Peyer's patch (tissue), 4 donors: ENCODE data around the gene UNC13C. TPM values are rescaled to one million over a fixed set of nuclear protein-coding genes. Genes with fewer than 3 reads are reported as not detected.
"Not testable (repeated sequence)": the region's sequence is repeated elsewhere in the genome, so short reads cannot be mapped to it uniquely, and the experiment has no call there.

Source experiments
- DNase-seq, 3 donors: peaks; one replicate each; pipeline ENCODE4 v3.0.0-alpha.2; 2017 to 2019
- H3K27ac ChIP-seq, 4 donors: fragments of 200-600 bp; sonication (generic); one replicate each; pipeline ENCODE4 v1.5.1; 2016 to 2019
- H3K27me3 ChIP-seq, 2 donors: fragments of 200-600 bp; sonication (generic); one replicate each; pipeline ENCODE4 v1.5.1; 2019
- H3K36me3 ChIP-seq, 3 donors: fragments of 200-600 bp; sonication (generic); one replicate each; pipeline ENCODE4 v1.5.1; 2016 to 2019
- H3K4me1 ChIP-seq, 4 donors: fragments of 200-600 bp; sonication (generic); one replicate each; pipeline ENCODE4 v1.5.1; 2016 to 2019
- H3K4me3 ChIP-seq, 4 donors: fragments of 200-600 bp; sonication (generic); 1 replicate in 3 of 4; 2 replicates in 1 of 4; pipeline ENCODE4 v1.5.1; 2016 to 2019; ENCODE audit warnings: mild to moderate bottlenecking in 1 of 4
- H3K9me3 ChIP-seq, 4 donors: fragments of 200-600 bp; sonication (generic); one replicate each; pipeline ENCODE4 v1.5.1; 2016 to 2019; ENCODE audit warnings: mild to moderate bottlenecking in 1 of 4
- POLR2A ChIP-seq, 2 donors: fragments of 450-650 bp; IDR thresholded peaks; one replicate each; pipeline ENCODE4 v1.5.1; 2017; ENCODE audit warnings: antibody characterized with exemption in 2 of 2, mild to moderate bottlenecking in 2 of 2, moderate library complexity in 2 of 2
- total RNA-seq, 4 donors: library from RNA; depleted of rRNA; stranded (reverse); fragments of >200 nt; gene quantifications; one replicate each; pipeline ENCODE4 v1.1.0, GENCODE V29; 2016
- TF ChIP-seq, protein P1 (sequence below), 6 experiments: fragments of 450-650 bp in 4 of 6; fragments of 200-600 bp in 2 of 6; sonication (generic) in 1 of 6; IDR thresholded peaks; one replicate each; pipeline ENCODE4 v1.5.1; 2017 to 2019; ENCODE audit warnings: antibody characterized with exemption in 6 of 6, mild to moderate bottlenecking in 3 of 6, moderate library complexity in 1 of 6

Gene UNC13C
- total RNA-seq, 4 donors from 2014 or later = under 0.01 to 3.3 (median 0.35) TPM

GRCh38 chr15:54410481-54410880 is 432.2 kb downstream of the UNC13C start:
- no peak for DNase-seq
- no peaks in the 10 kb centered on the region for H3K9me3 ChIP-seq
- H3K36me3 ChIP-seq = no peaks in the 10 kb centered on the region
- no peaks in the 10 kb centered on the region for H3K27me3 ChIP-seq
- no peak for TF ChIP-seq POLR2A (IDR thresholded peaks at IDR 0.05)
- TF ChIP-seq, protein P1, sequence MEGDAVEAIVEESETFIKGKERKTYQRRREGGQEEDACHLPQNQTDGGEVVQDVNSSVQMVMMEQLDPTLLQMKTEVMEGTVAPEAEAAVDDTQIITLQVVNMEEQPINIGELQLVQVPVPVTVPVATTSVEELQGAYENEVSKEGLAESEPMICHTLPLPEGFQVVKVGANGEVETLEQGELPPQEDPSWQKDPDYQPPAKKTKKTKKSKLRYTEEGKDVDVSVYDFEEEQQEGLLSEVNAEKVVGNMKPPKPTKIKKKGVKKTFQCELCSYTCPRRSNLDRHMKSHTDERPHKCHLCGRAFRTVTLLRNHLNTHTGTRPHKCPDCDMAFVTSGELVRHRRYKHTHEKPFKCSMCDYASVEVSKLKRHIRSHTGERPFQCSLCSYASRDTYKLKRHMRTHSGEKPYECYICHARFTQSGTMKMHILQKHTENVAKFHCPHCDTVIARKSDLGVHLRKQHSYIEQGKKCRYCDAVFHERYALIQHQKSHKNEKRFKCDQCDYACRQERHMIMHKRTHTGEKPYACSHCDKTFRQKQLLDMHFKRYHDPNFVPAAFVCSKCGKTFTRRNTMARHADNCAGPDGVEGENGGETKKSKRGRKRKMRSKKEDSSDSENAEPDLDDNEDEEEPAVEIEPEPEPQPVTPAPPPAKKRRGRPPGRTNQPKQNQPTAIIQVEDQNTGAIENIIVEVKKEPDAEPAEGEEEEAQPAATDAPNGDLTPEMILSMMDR (IDR thresholded peaks at IDR 0.05) = no peak
- no peak overlapping the region for H3K27ac ChIP-seq
- H3K4me3 ChIP-seq = no peak overlapping the region
- H3K4me1 ChIP-seq = no peaks in the 10 kb centered on the region

DNA sequence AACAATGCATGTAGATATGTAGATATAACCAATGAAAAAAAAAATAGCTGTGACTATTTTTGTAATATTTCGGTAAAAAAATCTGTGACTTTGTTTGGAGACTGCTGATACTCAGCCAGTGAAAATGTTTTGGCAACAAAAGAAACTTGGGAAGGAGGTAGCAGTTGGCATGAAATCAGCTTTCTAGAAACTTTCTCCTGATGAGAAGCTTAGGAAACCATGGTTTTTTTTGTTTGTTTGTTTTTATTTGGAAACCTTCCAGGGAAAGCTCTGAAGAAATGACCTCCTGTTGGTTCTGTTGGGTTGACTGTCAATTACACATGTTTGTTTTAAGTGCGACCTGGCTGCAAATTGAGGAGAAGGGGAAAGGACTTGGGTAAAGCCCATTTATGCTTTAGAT is 445.9 kb downstream of the UNC13C start:
- H3K9me3 ChIP-seq = no peaks in the 10 kb centered on the region
- H3K4me3 ChIP-seq = no peak overlapping the region
- no peaks in the 10 kb centered on the region for H3K27me3 ChIP-seq
- TF ChIP-seq, protein P1 (IDR thresholded peaks at IDR 0.05) = no peak
- no peak for TF ChIP-seq POLR2A (IDR thresholded peaks at IDR 0.05)
- no peak for DNase-seq
- H3K36me3 ChIP-seq = no peaks in the 10 kb centered on the region
- no peak overlapping the region for H3K27ac ChIP-seq
- no peaks in the 10 kb centered on the region for H3K4me1 ChIP-seq

DNA sequence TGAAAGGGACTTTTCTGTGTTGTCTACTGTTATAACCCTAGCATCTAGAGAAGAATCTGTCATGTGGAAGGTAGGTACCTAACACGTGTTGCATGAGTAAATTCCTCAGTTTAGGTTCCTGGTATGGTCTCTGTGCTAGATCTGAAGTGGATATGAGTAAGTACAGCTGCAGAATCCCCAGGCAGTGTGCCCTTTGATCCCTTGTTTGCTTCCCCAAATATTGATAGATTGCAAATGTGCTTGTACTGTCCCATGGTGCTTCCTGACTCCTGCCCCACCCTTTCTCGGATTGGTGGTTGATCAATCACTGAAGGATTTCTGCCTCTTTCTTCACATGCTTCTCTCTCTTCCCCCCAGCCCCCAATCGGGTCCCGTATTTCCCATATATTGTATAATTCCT is 450.4 kb downstream of the UNC13C start:
- Histone ChIP-seq H3K36me3 (no peaks in the 10 kb centered on the region), H3K9me3 (no peaks in the 10 kb centered on the region), H3K4me3 (no peak overlapping the region), H3K4me1 (no peaks in the 10 kb centered on the region), H3K27ac (no peak overlapping the region), H3K27me3 (no peaks in the 10 kb centered on the region)
- DNase-seq = no peak
- TF ChIP-seq, protein P1 (IDR thresholded peaks at IDR 0.05) = no peak
- no peak for TF ChIP-seq POLR2A (IDR thresholded peaks at IDR 0.05)

- H3K4me3 ChIP-seq, H3K27ac ChIP-seq, DNase-seq, H3K36me3 ChIP-seq, H3K27me3 ChIP-seq, H3K4me1 ChIP-seq: not testable (repeated sequence)
- H3K9me3 ChIP-seq = peaks cover 0 to 17% (median 7%) of the 10 kb centered on the region in 4 donors
Measured at GRCh38 chr15:54450288-54450687, 472.0 kb downstream of the UNC13C start.

GRCh38 chr15:54456413-54456812 is 478.2 kb downstream of the UNC13C start:
- H3K27ac ChIP-seq = no peak overlapping the region
- peaks cover 0 to 15% (median 6%) of the 10 kb centered on the region in 4 donors for H3K9me3 ChIP-seq
- DNase-seq = no peak
- H3K36me3 ChIP-seq = no peaks in the 10 kb centered on the region
- no peaks in the 10 kb centered on the region for H3K27me3 ChIP-seq
- no peaks in the 10 kb centered on the region for H3K4me1 ChIP-seq
- no peak overlapping the region for H3K4me3 ChIP-seq
- TF ChIP-seq, protein P1 (IDR thresholded peaks at IDR 0.05) = no peak
- no peak for TF ChIP-seq POLR2A (IDR thresholded peaks at IDR 0.05)

- Histone ChIP-seq H3K36me3 (no peaks in the 10 kb centered on the region), H3K9me3 (no peaks in the 10 kb centered on the region), H3K4me1 (no peaks in the 10 kb centered on the region), H3K27ac (no peak overlapping the region), H3K27me3 (no peaks in the 10 kb centered on the region), H3K4me3 (no peak overlapping the region)
- TF ChIP-seq, protein P1 (IDR thresholded peaks at IDR 0.05) = no peak
- no peak for DNase-seq
Measured at GRCh38 chr15:54462511-54462913, 484.3 kb downstream of the UNC13C start.
